OCI-LY1 (cell line): ENCODE results near the gene NUDT9.

Experiments
- CTCF ChIP-seq: fragments of 200-600 bp; sonication (generic), shearing (Covaris generic); IDR thresholded peaks from 2 replicates; pipeline ENCODE4 v1.5.1; 2017; ENCODE audit warnings: mild to moderate bottlenecking, antibody characterized with exemption, low read length, moderate library complexity, mixed read lengths
- EZH2 ChIP-seq: fragments of 200-600 bp; sonication (generic), shearing (Covaris generic); IDR thresholded peaks from 2 replicates; pipeline ENCODE4 v1.8.0; 2017; ENCODE audit warnings: borderline replicate concordance, mixed run types, mild to moderate bottlenecking, antibody characterized with exemption, low read length, moderate library complexity, mixed read lengths

GRCh38 chr4:87499403-87500091 is 77.2 kb downstream of the NUDT9 start:
- TF ChIP-seq EZH2: no peak
- TF ChIP-seq CTCF: no peak
